ENCODE results near the gene RCOR1. TPM values are rescaled to one million over a fixed set of nuclear protein-coding genes. Genes with fewer than 3 reads are reported as not detected.

Gene RCOR1
- total and polyA plus RNA-seq, 3 experiments from 2014 or later, result 1.1 to 14.9 (median 14.5) TPM

DNA sequence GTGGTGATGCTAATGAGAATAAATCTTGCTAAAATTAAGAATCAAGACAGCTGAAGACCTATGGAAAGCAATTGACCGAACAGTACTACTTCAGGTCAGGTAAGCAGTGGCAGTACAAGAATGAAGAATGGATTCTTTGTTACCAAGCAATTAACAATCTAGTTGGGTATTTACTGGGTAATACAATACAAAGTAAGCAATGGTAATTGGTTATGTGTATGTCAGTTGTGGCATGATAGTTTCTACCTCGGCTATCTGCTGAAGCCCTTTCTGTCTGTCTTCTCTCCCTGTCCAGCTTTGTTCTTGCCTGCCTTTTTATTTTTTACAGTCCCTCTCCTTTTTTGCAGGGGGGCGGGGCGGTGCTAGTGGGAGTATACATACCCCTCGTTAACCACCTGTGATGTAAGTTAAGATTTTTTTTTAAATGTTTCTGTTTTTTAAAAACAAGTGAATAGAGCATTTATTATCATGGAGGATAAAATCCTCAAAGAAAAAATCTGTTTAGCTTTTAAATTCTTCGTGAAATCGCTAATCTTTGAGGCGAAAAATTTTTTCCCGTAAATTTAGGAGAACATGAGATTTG, 75.9 kb downstream of the RCOR1 start:
- no peak overlapping the region for H3K27ac Mint-ChIP-seq
- ChIA-PET CTCF (no interaction called here), POLR2A (no interaction called here)
- H3K27me3 Mint-ChIP-seq, result no peaks in the 10 kb centered on the region
- H3K4me3 Mint-ChIP-seq, result no peak overlapping the region
- DNase-seq, result no peak
- Histone ChIP-seq H3K27me3 (ENCODE audit: insufficient read depth, low read length, poor library complexity, severe bottlenecking) (no peaks in the 10 kb centered on the region), H3K4me3 (ENCODE audit: low read length) (no peak overlapping the region), H3K9me3 (ENCODE audit: low read length) (no peaks in the 10 kb centered on the region), H3K27ac (ENCODE audit: low read depth, low read length) (no peak overlapping the region), H3K36me3 (ENCODE audit: insufficient read depth, low read length) (no peaks in the 10 kb centered on the region), H3K4me1 (ENCODE audit: insufficient read depth, low read length) (no peaks in the 10 kb centered on the region)
- H3K36me3 Mint-ChIP-seq, result peaks cover 3 to 6% (median 6%) of the 10 kb centered on the region in 3 donors
- peaks cover 0 to 6% (median 0%) of the 10 kb centered on the region in 5 donors for H3K9me3 Mint-ChIP-seq
- peaks cover 7 to 19% (median 19%) of the 10 kb centered on the region in 3 donors for H3K4me1 Mint-ChIP-seq

- no peak overlapping the region for H3K27ac Mint-ChIP-seq
- peaks cover 9 to 10% (median 9%) of the 10 kb centered on the region in 3 donors for H3K36me3 Mint-ChIP-seq
- H3K4me1 Mint-ChIP-seq, result peaks cover 10 to 19% (median 13%) of the 10 kb centered on the region in 3 donors
- no peak overlapping the region for H3K4me3 ChIP-seq (ENCODE audit: low read length)
- ChIA-PET CTCF (no interaction called here), POLR2A (no interaction called here)
- H3K27ac ChIP-seq (ENCODE audit: low read depth, low read length), result no peak overlapping the region
- peaks cover 0 to 6% (median 0%) of the 10 kb centered on the region in 5 donors for H3K9me3 Mint-ChIP-seq
- no peaks in the 10 kb centered on the region for H3K9me3 ChIP-seq (ENCODE audit: low read length)
- no peak overlapping the region for H3K4me3 Mint-ChIP-seq
- no peaks in the 10 kb centered on the region for H3K36me3 ChIP-seq (ENCODE audit: insufficient read depth, low read length)
- no peak for DNase-seq
- no peaks in the 10 kb centered on the region for H3K27me3 ChIP-seq (ENCODE audit: insufficient read depth, low read length, poor library complexity, severe bottlenecking)
- no peaks in the 10 kb centered on the region for H3K27me3 Mint-ChIP-seq
- H3K4me1 ChIP-seq (ENCODE audit: insufficient read depth, low read length), result no peaks in the 10 kb centered on the region
Observed at GRCh38 chr14:102671410-102671809, 79.0 kb downstream of the RCOR1 start.

DNA sequence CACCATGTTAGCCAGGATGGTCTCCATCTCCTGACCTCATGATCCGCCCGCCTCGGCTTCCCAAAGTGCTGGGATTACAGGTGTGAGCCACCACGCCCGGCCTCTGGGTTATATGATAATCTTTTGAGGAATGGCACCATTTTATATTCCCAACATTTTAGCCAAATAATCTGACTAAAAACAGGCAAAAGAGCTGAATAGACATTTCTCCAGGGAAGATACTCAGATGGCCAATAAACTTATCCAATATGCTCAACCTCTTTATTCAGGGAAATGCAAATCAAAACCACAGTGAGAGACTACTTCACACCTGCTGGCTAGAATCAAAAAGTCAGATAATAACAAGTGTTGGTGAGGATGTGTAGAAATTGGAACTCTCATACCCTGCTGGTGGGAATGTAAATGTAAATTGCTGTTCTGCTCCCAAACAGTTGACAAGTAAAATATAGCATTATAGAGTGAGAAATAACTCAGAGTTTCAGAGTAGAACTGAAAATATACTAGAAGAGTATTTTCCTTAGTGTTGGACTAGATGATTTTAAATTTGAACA, 80.0 kb downstream of the RCOR1 start:
- H3K36me3 ChIP-seq (ENCODE audit: insufficient read depth, low read length), result no peaks in the 10 kb centered on the region
- H3K9me3 Mint-ChIP-seq, result peaks cover 0 to 6% (median 0%) of the 10 kb centered on the region in 5 donors
- peaks cover 8 to 10% (median 9%) of the 10 kb centered on the region in 3 donors for H3K36me3 Mint-ChIP-seq

DNA sequence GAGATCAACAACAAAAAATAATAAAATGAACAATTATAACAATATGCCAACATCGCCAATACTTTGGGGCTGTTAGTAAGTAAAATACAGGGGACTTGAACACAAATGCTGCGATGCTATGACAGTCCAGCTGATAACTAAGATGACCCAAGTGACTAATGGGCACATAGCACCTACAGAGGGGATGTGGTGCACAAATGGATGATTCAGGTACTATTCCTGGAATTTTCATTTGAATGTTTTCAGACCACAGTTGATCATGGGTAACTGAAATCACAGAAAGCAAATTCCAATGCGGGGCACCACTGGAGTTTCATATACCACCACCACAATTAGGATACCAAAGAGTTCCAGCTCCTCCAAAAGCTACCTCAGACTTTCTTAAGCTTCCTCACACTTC, 82.9 kb downstream of the RCOR1 start:
- Histone ChIP-seq H3K27ac (ENCODE audit: low read depth, low read length) (no peak overlapping the region), H3K27me3 (ENCODE audit: insufficient read depth, low read length, poor library complexity, severe bottlenecking) (no peaks in the 10 kb centered on the region), H3K9me3 (ENCODE audit: low read length) (no peaks in the 10 kb centered on the region), H3K4me1 (ENCODE audit: insufficient read depth, low read length) (no peaks in the 10 kb centered on the region), H3K36me3 (ENCODE audit: insufficient read depth, low read length) (no peaks in the 10 kb centered on the region), H3K4me3 (ENCODE audit: low read length) (no peak overlapping the region)
- Mint-ChIP-seq H3K9me3 (peaks cover 0 to 6% (median 0%) of the 10 kb centered on the region in 5 donors), H3K4me3 (no peak overlapping the region), H3K4me1 (peaks cover 0 to 9% (median 4%) of the 10 kb centered on the region in 3 donors), H3K27ac (no peak overlapping the region), H3K27me3 (no peaks in the 10 kb centered on the region), H3K36me3 (peaks cover 8 to 10% (median 9%) of the 10 kb centered on the region in 3 donors)
- ChIA-PET CTCF (no interaction called here), POLR2A (no interaction called here)
- no peak for DNase-seq

More for the DNA sequence above, 80.0 kb downstream of the RCOR1 start:
- Histone ChIP-seq H3K4me3 (ENCODE audit: low read length) (no peak overlapping the region), H3K4me1 (ENCODE audit: insufficient read depth, low read length) (no peaks in the 10 kb centered on the region), H3K27me3 (ENCODE audit: insufficient read depth, low read length, poor library complexity, severe bottlenecking) (no peaks in the 10 kb centered on the region), H3K27ac (ENCODE audit: low read depth, low read length) (no peak overlapping the region), H3K9me3 (ENCODE audit: low read length) (no peaks in the 10 kb centered on the region)
- peak overlapping the region in 1 of 8 donors; percentile 41 for H3K27ac Mint-ChIP-seq
- no peak overlapping the region for H3K4me3 Mint-ChIP-seq
- H3K4me1 Mint-ChIP-seq, result peaks cover 9 to 15% (median 9%) of the 10 kb centered on the region in 3 donors
- ChIA-PET POLR2A (no interaction called here), CTCF (no interaction called here)
- DNase-seq, result no peak
- H3K27me3 Mint-ChIP-seq, result no peaks in the 10 kb centered on the region

DNA sequence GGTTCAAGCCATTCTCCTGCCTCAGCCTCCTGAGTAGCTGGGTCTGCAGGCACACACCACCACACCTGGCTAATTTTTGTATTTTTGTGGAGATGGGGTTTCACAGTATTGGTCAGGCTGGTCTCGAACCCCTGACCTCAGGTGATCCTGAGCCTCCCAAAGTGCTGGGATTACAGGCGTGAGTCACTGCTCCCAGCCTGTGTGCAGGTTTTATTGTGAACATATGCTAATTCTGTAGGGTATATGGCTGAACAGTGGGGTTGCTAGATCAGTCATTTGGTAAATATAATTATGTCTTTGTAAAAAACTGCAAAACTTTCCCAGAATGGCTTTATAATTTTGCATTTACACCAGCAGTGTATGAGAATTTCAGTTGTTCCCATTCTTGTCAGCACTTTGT, 85.9 kb downstream of the RCOR1 start:
- peaks cover 6% of the 10 kb centered on the region for H3K36me3 ChIP-seq (ENCODE audit: insufficient read depth, low read length)
- no peak overlapping the region for H3K27ac ChIP-seq (ENCODE audit: low read depth, low read length)
- H3K4me3 ChIP-seq (ENCODE audit: low read length), result no peak overlapping the region
- Mint-ChIP-seq H3K27me3 (no peaks in the 10 kb centered on the region), H3K9me3 (no peaks in the 10 kb centered on the region), H3K4me1 (peaks cover 3 to 9% (median 7%) of the 10 kb centered on the region in 3 donors), H3K27ac (no peak overlapping the region), H3K36me3 (peaks cover 3 to 14% (median 8%) of the 10 kb centered on the region in 3 donors), H3K4me3 (no peak overlapping the region)
- H3K27me3 ChIP-seq (ENCODE audit: insufficient read depth, low read length, poor library complexity, severe bottlenecking), result no peaks in the 10 kb centered on the region
- CTCF ChIA-PET, result no interaction called here
- H3K4me1 ChIP-seq (ENCODE audit: insufficient read depth, low read length), result no peaks in the 10 kb centered on the region
- POLR2A ChIA-PET, result no interaction called here
- no peak for DNase-seq
- H3K9me3 ChIP-seq (ENCODE audit: low read length), result no peaks in the 10 kb centered on the region

GRCh38 chr14:102683399-102684297, 91.2 kb downstream of the RCOR1 start:
- Histone ChIP-seq H3K4me3 (ENCODE audit: low read length) (no peak overlapping the region), H3K36me3 (ENCODE audit: insufficient read depth, low read length) (peaks cover 6% of the 10 kb centered on the region), H3K27me3 (ENCODE audit: insufficient read depth, low read length, poor library complexity, severe bottlenecking) (no peaks in the 10 kb centered on the region), H3K9me3 (ENCODE audit: low read length) (no peaks in the 10 kb centered on the region), H3K4me1 (ENCODE audit: insufficient read depth, low read length) (no peaks in the 10 kb centered on the region), H3K27ac (ENCODE audit: low read depth, low read length) (no peak overlapping the region)
- H3K4me3 Mint-ChIP-seq, result no peak overlapping the region
- no peaks in the 10 kb centered on the region for H3K9me3 Mint-ChIP-seq
- no peak overlapping the region for H3K27ac Mint-ChIP-seq
- DNase-seq, result no peak
- POLR2A ChIA-PET, result no interaction called here
- H3K4me1 Mint-ChIP-seq, result peaks cover 7 to 16% (median 16%) of the 10 kb centered on the region in 3 donors
- no peaks in the 10 kb centered on the region for H3K27me3 Mint-ChIP-seq
- peaks cover 0 to 17% (median 7%) of the 10 kb centered on the region in 3 donors for H3K36me3 Mint-ChIP-seq
- CTCF ChIA-PET, result no interaction called here

DNA sequence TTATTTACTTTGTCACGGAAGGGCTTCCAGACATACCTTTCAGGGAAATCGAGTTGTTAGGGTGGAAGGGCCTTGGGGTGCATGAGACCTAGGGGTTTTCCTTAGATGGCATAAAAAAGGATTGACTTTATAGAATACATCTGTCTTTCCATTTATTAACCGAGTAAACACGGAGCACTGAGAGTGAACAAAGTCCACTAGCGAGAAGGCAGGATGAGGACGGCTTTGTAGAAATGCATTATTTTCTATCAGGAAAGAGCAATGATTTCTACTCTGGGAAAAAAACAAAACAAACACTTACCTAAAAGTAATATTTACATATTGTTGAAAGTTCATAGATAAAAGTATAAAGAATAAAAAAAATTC, 91.8 kb downstream of the RCOR1 start:
- Mint-ChIP-seq H3K27me3 (no peaks in the 10 kb centered on the region), H3K4me3 (no peak overlapping the region), H3K9me3 (no peaks in the 10 kb centered on the region), H3K36me3 (peaks cover 0 to 17% (median 7%) of the 10 kb centered on the region in 3 donors), H3K4me1 (peaks cover 7 to 16% (median 16%) of the 10 kb centered on the region in 3 donors), H3K27ac (no peak overlapping the region)
- ChIA-PET POLR2A (no interaction called here), CTCF (no interaction called here)
- H3K4me3 ChIP-seq (ENCODE audit: low read length), result no peak overlapping the region
- H3K36me3 ChIP-seq (ENCODE audit: insufficient read depth, low read length), result peaks cover 6% of the 10 kb centered on the region
- no peaks in the 10 kb centered on the region for H3K4me1 ChIP-seq (ENCODE audit: insufficient read depth, low read length)
- H3K27ac ChIP-seq (ENCODE audit: low read depth, low read length), result no peak overlapping the region
- no peaks in the 10 kb centered on the region for H3K9me3 ChIP-seq (ENCODE audit: low read length)
- H3K27me3 ChIP-seq (ENCODE audit: insufficient read depth, low read length, poor library complexity, severe bottlenecking), result no peaks in the 10 kb centered on the region
- no peak for DNase-seq

GRCh38 chr14:102686196-102686801, 93.8 kb downstream of the RCOR1 start:
- ChIA-PET CTCF (interaction anchor here (1.3 to 1.7 kb wide), 3 partner anchors 8 to 419 kb away, joined by 3 to 5 read pairs (median 4); no protein-coding TSS in a partner anchor), POLR2A (no interaction called here)
- Histone ChIP-seq H3K36me3 (ENCODE audit: insufficient read depth, low read length) (peaks cover 6% of the 10 kb centered on the region), H3K27me3 (ENCODE audit: insufficient read depth, low read length, poor library complexity, severe bottlenecking) (no peaks in the 10 kb centered on the region), H3K9me3 (ENCODE audit: low read length) (no peaks in the 10 kb centered on the region), H3K4me1 (ENCODE audit: insufficient read depth, low read length) (no peaks in the 10 kb centered on the region), H3K4me3 (ENCODE audit: low read length) (no peak overlapping the region), H3K27ac (ENCODE audit: low read depth, low read length) (no peak overlapping the region)
- no peaks in the 10 kb centered on the region for H3K9me3 Mint-ChIP-seq
- peaks cover 9 to 20% (median 18%) of the 10 kb centered on the region in 3 donors for H3K4me1 Mint-ChIP-seq
- H3K4me3 Mint-ChIP-seq, result no peak overlapping the region
- H3K27me3 Mint-ChIP-seq, result no peaks in the 10 kb centered on the region
- peaks cover 0 to 17% (median 7%) of the 10 kb centered on the region in 3 donors for H3K36me3 Mint-ChIP-seq
- peak overlapping the region in 1 of 8 donors; percentile 1 for H3K27ac Mint-ChIP-seq
- DNase-seq, result no peak
